HepG2 (cell line): Measurements from ENCODE around the gene SLFN12L.

Source experiments
- ATM ChIP-seq: fragments of 450-650 bp; IDR thresholded peaks from 2 replicates; pipeline ENCODE4 v1.7.1; 2017; ENCODE audit warnings: mild to moderate bottlenecking, borderline replicate concordance
- BATF2 ChIP-seq: sonication (generic); formaldehyde crosslinking; IDR thresholded peaks from 2 replicates; pipeline ENCODE4 v1.8.0; 2022; ENCODE audit warnings: mild to moderate bottlenecking, missing genetic modification reagents, moderate library complexity
- EHMT2 ChIP-seq: fragments of 200-600 bp; sonication (generic); IDR thresholded peaks from 2 replicates; pipeline ENCODE4 v1.7.0; 2017; ENCODE audit warnings: antibody characterized with exemption, low read depth, low read length, borderline replicate concordance
- SAP130 ChIP-seq: IDR thresholded peaks from 2 replicates; pipeline ENCODE4 v1.6.1; 2016; ENCODE audit warnings: low read depth
- SIN3A ChIP-seq: IDR thresholded peaks from 2 replicates; pipeline ENCODE4 v1.6.1; 2011; ENCODE audit warnings: low read depth, mild to moderate bottlenecking, control low read depth, low read length, borderline replicate concordance
- SIX4 ChIP-seq: sonication (generic); formaldehyde crosslinking; IDR thresholded peaks from 2 replicates; pipeline ENCODE4 v1.4.0; 2020; ENCODE audit warnings: missing genetic modification reagents
- YY1 ChIP-seq: IDR thresholded peaks from 2 replicates; pipeline ENCODE4 v1.6.1; 2011; ENCODE audit warnings: low read length, low read depth, moderate library complexity, mild to moderate bottlenecking; ENCODE audit not compliant: insufficient read depth, insufficient replicate concordance
- ZHX1 ChIP-seq: sonication (generic); formaldehyde crosslinking; IDR thresholded peaks from 2 replicates; pipeline ENCODE4 v1.8.1; 2022; ENCODE audit warnings: low read depth, mild to moderate bottlenecking, missing genetic modification reagents
- ZNF12 ChIP-seq: sonication (generic); formaldehyde crosslinking; IDR thresholded peaks from 2 replicates; pipeline ENCODE4 v1.5.0; 2020; ENCODE audit warnings: missing genetic modification reagents
- ZNF879 ChIP-seq: sonication (generic); formaldehyde crosslinking; IDR thresholded peaks from 2 replicates; pipeline ENCODE4 v1.8.1; 2023; ENCODE audit warnings: missing genetic modification reagents
- TF ChIP-seq, protein P1 (sequence below): sonication (generic); formaldehyde crosslinking; IDR thresholded peaks from 2 replicates; pipeline ENCODE4 v1.4.0; 2020; ENCODE audit warnings: missing genetic modification reagents, mild to moderate bottlenecking, borderline replicate concordance
- TF ChIP-seq, protein P2 (sequence below): sonication (generic); formaldehyde crosslinking; IDR thresholded peaks from 2 replicates; pipeline ENCODE4 v1.5.0; 2020; ENCODE audit warnings: mild to moderate bottlenecking, missing genetic modification reagents, moderate library complexity

DNA sequence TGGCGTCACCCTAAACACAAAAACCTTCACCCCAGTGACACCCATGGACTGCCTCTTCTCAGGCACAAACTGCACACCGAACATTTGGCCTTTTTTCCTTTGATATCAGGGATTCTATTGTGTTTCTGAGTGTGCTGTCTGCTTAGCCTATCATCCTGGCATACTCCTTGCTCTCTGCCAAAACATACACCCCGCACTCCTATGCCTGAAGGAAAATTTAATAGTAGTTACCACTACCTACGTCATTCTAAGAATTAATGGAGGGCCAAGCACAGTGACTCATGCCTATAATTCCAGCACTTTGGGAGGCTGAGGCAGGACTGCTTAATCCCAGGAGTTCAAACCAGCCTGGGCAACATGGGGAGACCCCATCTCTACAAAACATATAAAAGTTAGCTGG lies 69.0 kb downstream of the SLFN12L start:
- TF ChIP-seq, protein P1, sequence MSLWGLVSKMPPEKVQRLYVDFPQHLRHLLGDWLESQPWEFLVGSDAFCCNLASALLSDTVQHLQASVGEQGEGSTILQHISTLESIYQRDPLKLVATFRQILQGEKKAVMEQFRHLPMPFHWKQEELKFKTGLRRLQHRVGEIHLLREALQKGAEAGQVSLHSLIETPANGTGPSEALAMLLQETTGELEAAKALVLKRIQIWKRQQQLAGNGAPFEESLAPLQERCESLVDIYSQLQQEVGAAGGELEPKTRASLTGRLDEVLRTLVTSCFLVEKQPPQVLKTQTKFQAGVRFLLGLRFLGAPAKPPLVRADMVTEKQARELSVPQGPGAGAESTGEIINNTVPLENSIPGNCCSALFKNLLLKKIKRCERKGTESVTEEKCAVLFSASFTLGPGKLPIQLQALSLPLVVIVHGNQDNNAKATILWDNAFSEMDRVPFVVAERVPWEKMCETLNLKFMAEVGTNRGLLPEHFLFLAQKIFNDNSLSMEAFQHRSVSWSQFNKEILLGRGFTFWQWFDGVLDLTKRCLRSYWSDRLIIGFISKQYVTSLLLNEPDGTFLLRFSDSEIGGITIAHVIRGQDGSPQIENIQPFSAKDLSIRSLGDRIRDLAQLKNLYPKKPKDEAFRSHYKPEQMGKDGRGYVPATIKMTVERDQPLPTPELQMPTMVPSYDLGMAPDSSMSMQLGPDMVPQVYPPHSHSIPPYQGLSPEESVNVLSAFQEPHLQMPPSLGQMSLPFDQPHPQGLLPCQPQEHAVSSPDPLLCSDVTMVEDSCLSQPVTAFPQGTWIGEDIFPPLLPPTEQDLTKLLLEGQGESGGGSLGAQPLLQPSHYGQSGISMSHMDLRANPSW (CRISPR knock-in tag), result no peak
- TF ChIP-seq EHMT2, result no peak
- TF ChIP-seq ZHX1, result no peak
- TF ChIP-seq ATM, result no peak
- TF ChIP-seq SIN3A, result no peak
- TF ChIP-seq, protein P2, sequence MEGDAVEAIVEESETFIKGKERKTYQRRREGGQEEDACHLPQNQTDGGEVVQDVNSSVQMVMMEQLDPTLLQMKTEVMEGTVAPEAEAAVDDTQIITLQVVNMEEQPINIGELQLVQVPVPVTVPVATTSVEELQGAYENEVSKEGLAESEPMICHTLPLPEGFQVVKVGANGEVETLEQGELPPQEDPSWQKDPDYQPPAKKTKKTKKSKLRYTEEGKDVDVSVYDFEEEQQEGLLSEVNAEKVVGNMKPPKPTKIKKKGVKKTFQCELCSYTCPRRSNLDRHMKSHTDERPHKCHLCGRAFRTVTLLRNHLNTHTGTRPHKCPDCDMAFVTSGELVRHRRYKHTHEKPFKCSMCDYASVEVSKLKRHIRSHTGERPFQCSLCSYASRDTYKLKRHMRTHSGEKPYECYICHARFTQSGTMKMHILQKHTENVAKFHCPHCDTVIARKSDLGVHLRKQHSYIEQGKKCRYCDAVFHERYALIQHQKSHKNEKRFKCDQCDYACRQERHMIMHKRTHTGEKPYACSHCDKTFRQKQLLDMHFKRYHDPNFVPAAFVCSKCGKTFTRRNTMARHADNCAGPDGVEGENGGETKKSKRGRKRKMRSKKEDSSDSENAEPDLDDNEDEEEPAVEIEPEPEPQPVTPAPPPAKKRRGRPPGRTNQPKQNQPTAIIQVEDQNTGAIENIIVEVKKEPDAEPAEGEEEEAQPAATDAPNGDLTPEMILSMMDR (CRISPR knock-in tag), result no peak
- no peak for TF ChIP-seq ZNF12 (CRISPR knock-in tag)
- TF ChIP-seq SAP130 (CRISPR knock-in tag), result no peak
- TF ChIP-seq ZNF879 (CRISPR knock-in tag), result no peak
- TF ChIP-seq YY1, result no peak
- no peak for TF ChIP-seq SIX4 (CRISPR knock-in tag)
- no peak for TF ChIP-seq BATF2 (CRISPR knock-in tag)
